Endothelial cell (in vitro differentiated cells): ENCODE data around the gene TMEM38A. TPM values are rescaled to one million over a fixed set of nuclear protein-coding genes. Genes with fewer than 3 reads are reported as not detected.

Experiments
- DNase-seq: peaks from one replicate; pipeline ENCODE4 v3.0.0; 2021; ENCODE audit warnings: low spot score
- H3K27ac Mint-ChIP-seq: one replicate; pipeline ENCODE4 v1.8.0; 2021; ENCODE audit warnings: mixed read lengths, inconsistent platforms; ENCODE audit not compliant: unreplicated experiment
- H3K27me3 Mint-ChIP-seq: one replicate; pipeline ENCODE4 v1.8.0; 2021; ENCODE audit warnings: mild to moderate bottlenecking, moderate library complexity, mixed read lengths, inconsistent platforms; ENCODE audit not compliant: unreplicated experiment
- H3K36me3 Mint-ChIP-seq: one replicate; pipeline ENCODE4 v1.8.0; 2021; ENCODE audit warnings: mild to moderate bottlenecking, low read depth, mixed read lengths, inconsistent platforms; ENCODE audit not compliant: unreplicated experiment
- H3K4me1 Mint-ChIP-seq: one replicate; pipeline ENCODE4 v1.8.0; 2021; ENCODE audit warnings: mild to moderate bottlenecking, mixed read lengths, inconsistent platforms; ENCODE audit not compliant: unreplicated experiment
- H3K4me3 Mint-ChIP-seq: one replicate; pipeline ENCODE4 v1.8.0; 2021; ENCODE audit warnings: mild to moderate bottlenecking, mixed read lengths, inconsistent platforms; ENCODE audit not compliant: unreplicated experiment
- H3K9me3 Mint-ChIP-seq: one replicate; pipeline ENCODE4 v1.8.0; 2021; ENCODE audit warnings: mixed read lengths, inconsistent platforms; ENCODE audit not compliant: unreplicated experiment
- CTCF ChIP-seq: fragments of 200-600 bp; sonication (generic); IDR thresholded peaks from one replicate; pipeline ENCODE4 v1.5.0; 2021; ENCODE audit warnings: antibody characterized with exemption; ENCODE audit not compliant: unreplicated experiment
- total RNA-seq: library from RNA; stranded (reverse); fragmentation: NEBNext Ultra II Directional; extraction: Animal tissue kit (Norgen Biotek cat#: 25700); gene quantifications from one replicate; pipeline ENCODE4 v1.2.1, GENCODE V29; 2021; ENCODE audit not compliant: unreplicated experiment

The TMEM38A gene
- total RNA-seq, 1 donor from 2014 or later, result 0.36 TPM

- H3K4me3 Mint-ChIP-seq, result peak overlapping the region; percentile 25
- no peak for DNase-seq
- peaks cover 21% of the 10 kb centered on the region for H3K36me3 Mint-ChIP-seq
- H3K4me1 Mint-ChIP-seq, result peaks cover 44% of the 10 kb centered on the region
- no peaks in the 10 kb centered on the region for H3K9me3 Mint-ChIP-seq
- no peak for TF ChIP-seq CTCF
- H3K27ac Mint-ChIP-seq, result no peak overlapping the region
- peaks cover 10% of the 10 kb centered on the region for H3K27me3 Mint-ChIP-seq
Observed at GRCh38 chr19:16621165-16621800, 39.7 kb upstream of the TMEM38A start.

- no peak overlapping the region for H3K4me3 Mint-ChIP-seq
- DNase-seq, result no peak
- H3K27ac Mint-ChIP-seq, result no peak overlapping the region
- H3K36me3 Mint-ChIP-seq, result peaks cover 20% of the 10 kb centered on the region
- no peak for TF ChIP-seq CTCF
- peaks cover 10% of the 10 kb centered on the region for H3K27me3 Mint-ChIP-seq
- H3K4me1 Mint-ChIP-seq, result peaks cover 32% of the 10 kb centered on the region
- H3K9me3 Mint-ChIP-seq, result no peaks in the 10 kb centered on the region
Observed at GRCh38 chr19:16623066-16623465, 37.9 kb upstream of the TMEM38A start.

GRCh38 chr19:16623576-16623975, 37.4 kb upstream of the TMEM38A start:
- no peaks in the 10 kb centered on the region for H3K9me3 Mint-ChIP-seq
- H3K27ac Mint-ChIP-seq, result no peak overlapping the region
- peaks cover 8% of the 10 kb centered on the region for H3K27me3 Mint-ChIP-seq
- no peak for DNase-seq
- TF ChIP-seq CTCF, result no peak
- peaks cover 20% of the 10 kb centered on the region for H3K36me3 Mint-ChIP-seq
- no peak overlapping the region for H3K4me3 Mint-ChIP-seq
- H3K4me1 Mint-ChIP-seq, result peaks cover 27% of the 10 kb centered on the region

- Mint-ChIP-seq H3K27ac (peak overlapping the region; percentile 18), H3K4me1 (peaks cover 25% of the 10 kb centered on the region), H3K27me3 (peaks cover 8% of the 10 kb centered on the region), H3K4me3 (no peak overlapping the region), H3K9me3 (no peaks in the 10 kb centered on the region), H3K36me3 (peaks cover 20% of the 10 kb centered on the region)
- DNase-seq, result no peak
- TF ChIP-seq CTCF, result no peak
Observed at GRCh38 chr19:16624236-16624635, 36.7 kb upstream of the TMEM38A start.

GRCh38 chr19:16625163-16625958, 35.6 kb upstream of the TMEM38A start:
- Mint-ChIP-seq H3K27me3 (peaks cover 9% of the 10 kb centered on the region), H3K36me3 (peaks cover 20% of the 10 kb centered on the region), H3K27ac (peak overlapping the region; percentile 4), H3K9me3 (no peaks in the 10 kb centered on the region), H3K4me3 (peak overlapping the region; percentile 95), H3K4me1 (peaks cover 27% of the 10 kb centered on the region)
- DNase-seq, result no peak
- TF ChIP-seq CTCF, result no peak
